Endothelial cell of umbilical vein (primary cell): ENCODE measurements around the gene NAA10. TPM values are rescaled to one million over a fixed set of nuclear protein-coding genes. Genes with fewer than 3 reads are reported as not detected.

Experiments
- BruUV-seq: library from RNA; stranded (reverse); fragments of 400-500 nt; replicated peaks from 2 replicates; lab custom pipeline; 2021; lab: Mats Ljungman, UMichigan
- CTCF ChIA-PET: fragments of 300-600, 350-600 bp; sonication (Branson Sonifier 250); formaldehyde crosslinking; loops from one replicate; lab custom pipeline; 2021; ENCODE audit warnings: antibody characterized with exemption, inconsistent platforms; lab: Charles Lee
- POLR2A ChIA-PET: fragments of 300-600, 350-600 bp; sonication (Branson Sonifier 250); formaldehyde crosslinking; loops from one replicate; lab custom pipeline; 2021; ENCODE audit warnings: antibody characterized with exemption, inconsistent platforms; lab: Charles Lee
- DNase-seq: peaks from one replicate; pipeline ENCODE4 v3.0.0-alpha.2; 2011; ENCODE audit warnings: low read depth, low spot score
- FAIRE-seq: peaks from 2 replicates; lab custom pipeline; 2011; peaks lifted over from hg19 to GRCh38; lab: Jason Lieb, UNC
- H2AFZ ChIP-seq: 2 replicates; pipeline ENCODE4 v1.6.0; 2012; ENCODE audit warnings: low read depth, low read length, control low read depth, inconsistent platforms
- H3K27ac ChIP-seq: 2 replicates; pipeline ENCODE4 v1.5.1; 2011; ENCODE audit warnings: low read depth, mild to moderate bottlenecking, control low read depth, low read length, moderate library complexity; ENCODE audit not compliant: insufficient read depth
- H3K27me3 ChIP-seq, 2 experiments: 2 replicates each; pipeline versions ENCODE4 v1.6.0 to v1.6.1; 2011; ENCODE audit warnings: low read length in 2 of 2, mixed read lengths in 1 of 2; ENCODE audit not compliant: control insufficient read depth in 2 of 2, insufficient read depth in 2 of 2
- H3K36me3 ChIP-seq, 2 experiments: 2 replicates in 1 of 2; 3 replicates in 1 of 2; pipeline ENCODE4 v1.5.1; 2011; ENCODE audit warnings: low read length in 2 of 2, mild to moderate bottlenecking in 1 of 2, moderate library complexity in 1 of 2; ENCODE audit not compliant: control insufficient read depth in 2 of 2, insufficient read depth in 2 of 2; ENCODE audit errors: extremely low read depth in 1 of 2
- H3K4me1 ChIP-seq: 3 replicates; pipeline ENCODE4 v1.5.1; 2011; ENCODE audit warnings: mild to moderate bottlenecking, low read length; ENCODE audit not compliant: control insufficient read depth, insufficient read depth; ENCODE audit errors: extremely low read depth
- H3K4me2 ChIP-seq: 2 replicates; pipeline ENCODE4 v1.6.1; 2011; ENCODE audit warnings: low read length, control low read depth, mixed read lengths; ENCODE audit not compliant: insufficient read depth
- H3K4me3 ChIP-seq, 3 experiments: fragments of 200-600 bp in 1 of 3; sonication (generic), shearing (Covaris generic) in 1 of 3; replicated peaks in 1 of 3; 2 replicates each; pipeline ENCODE4 v1.5.1; 2011 to 2016; ENCODE audit warnings: control low read depth in 3 of 3, low read length in 3 of 3, mild to moderate bottlenecking in 2 of 3, inconsistent platforms in 1 of 3, low read depth in 1 of 3, moderate library complexity in 1 of 3; ENCODE audit not compliant: insufficient read depth in 1 of 3
- H3K79me2 ChIP-seq: 2 replicates; pipeline ENCODE4 v1.6.0; 2012; ENCODE audit warnings: low read length, inconsistent platforms; ENCODE audit not compliant: control insufficient read depth, insufficient read depth
- H3K9ac ChIP-seq: replicated peaks from 2 replicates; pipeline ENCODE3; 2011; ENCODE audit warnings: low read length, control low read depth; ENCODE audit not compliant: insufficient read depth; ENCODE audit errors: extremely low read depth
- H3K9me1 ChIP-seq: replicated peaks from 3 replicates; pipeline ENCODE4 v1.6.0; 2011; ENCODE audit warnings: mild to moderate bottlenecking, low read length; ENCODE audit not compliant: control insufficient read depth, insufficient read depth; ENCODE audit errors: extremely low read depth
- H3K9me3 ChIP-seq: replicated peaks from 2 replicates; pipeline ENCODE4 v1.5.1; 2012; ENCODE audit warnings: low read length, inconsistent platforms; ENCODE audit not compliant: control insufficient read depth, insufficient read depth
- H4K20me1 ChIP-seq: replicated peaks from 2 replicates; pipeline ENCODE3; 2011; ENCODE audit warnings: mild to moderate bottlenecking, low read length; ENCODE audit not compliant: control insufficient read depth, insufficient read depth; ENCODE audit errors: extremely low read depth
- EZH2 ChIP-seq: IDR thresholded peaks from 2 replicates; pipeline ENCODE4 v1.6.1; 2012; ENCODE audit warnings: borderline replicate concordance, low read depth, mild to moderate bottlenecking, moderate library complexity, low read length, inconsistent platforms; ENCODE audit not compliant: severe bottlenecking
- FOS ChIP-seq: IDR thresholded peaks from 2 replicates; pipeline ENCODE4 v1.6.1; 2011; ENCODE audit warnings: mild to moderate bottlenecking, low read length, moderate library complexity, borderline replicate concordance; ENCODE audit not compliant: insufficient read depth
- GATA2 ChIP-seq: IDR thresholded peaks from 2 replicates; pipeline ENCODE4 v1.7.0; 2011; ENCODE audit warnings: low read depth, mild to moderate bottlenecking, moderate library complexity, mixed read lengths, low read length; ENCODE audit not compliant: insufficient read length, insufficient read depth
- JUN ChIP-seq: IDR thresholded peaks from 2 replicates; pipeline ENCODE4 v1.6.1; 2011; ENCODE audit warnings: borderline replicate concordance, low read depth; ENCODE audit not compliant: insufficient read length, insufficient read depth
- MYC ChIP-seq: IDR thresholded peaks from one replicate; pipeline ENCODE4 v1.6.1; 2011; ENCODE audit warnings: mild to moderate bottlenecking, low read depth, low read length
- POLR2A ChIP-seq: IDR thresholded peaks from 2 replicates; pipeline ENCODE4 v1.6.1; 2012; ENCODE audit warnings: low read depth, mild to moderate bottlenecking, control low read depth, low read length
- POLR2AphosphoS5 ChIP-seq: IDR thresholded peaks from 2 replicates; pipeline ENCODE4 v1.6.1; 2012; ENCODE audit warnings: low read depth, mild to moderate bottlenecking, control low read depth, low read length, moderate library complexity; ENCODE audit not compliant: insufficient read depth
- dilution Hi-C: fragments of 300-500 bp; cut with MboI; formaldehyde crosslinking; loops from one replicate; pipeline ENCODE4 v1.15.0; 2019; ENCODE audit warnings: low sequenced_read_pairs; ENCODE audit not compliant: extremely low pct_ligation_motif_present
- intact Hi-C: fragments of 100-400 bp; cut with micrococcal nuclease; formaldehyde crosslinking; loops from one replicate; pipeline ENCODE4 v1.10.0; 2022
- polyA plus RNA-seq, 4 experiments: library from polyadenylated mRNA; depleted of rRNA in 3 of 4; stranded (reverse) in 3 of 4; unstranded in 1 of 4; fragments of >200 nt; gene quantifications; 2 replicates each; pipeline versions ENCODE4 v1.2.1 to v1.2.3, GENCODE V29; 2011 to 2012; ENCODE audit warnings: missing spikeins in 1 of 4
- total RNA-seq: library from RNA; stranded (reverse); gene quantifications from 2 replicates; pipeline ENCODE4 v1.2.3, GENCODE V29; 2021
- TF ChIP-seq, protein P1 (sequence below), 2 donors: IDR thresholded peaks; 1 replicate in 1 of 2; 2 replicates in 1 of 2; pipeline ENCODE4 v1.5.1; 2011; ENCODE audit warnings: low read length in 2 of 2, mild to moderate bottlenecking in 2 of 2, moderate library complexity in 2 of 2, control low read depth in 1 of 2, inconsistent platforms in 1 of 2, low read depth in 1 of 2; ENCODE audit not compliant: insufficient read depth in 1 of 2; ENCODE audit errors: extremely low read depth in 1 of 2
- TF ChIP-seq, protein P2 (sequence below): IDR thresholded peaks from 2 replicates; pipeline ENCODE4 v1.6.1; 2011; ENCODE audit not compliant: insufficient read depth, insufficient read length

The NAA10 gene
- total and polyA plus RNA-seq, 2 donors (not counting 3 experiments of a cell fraction or from before 2014, with no cell fraction given), result 141 to 144 TPM

DNA sequence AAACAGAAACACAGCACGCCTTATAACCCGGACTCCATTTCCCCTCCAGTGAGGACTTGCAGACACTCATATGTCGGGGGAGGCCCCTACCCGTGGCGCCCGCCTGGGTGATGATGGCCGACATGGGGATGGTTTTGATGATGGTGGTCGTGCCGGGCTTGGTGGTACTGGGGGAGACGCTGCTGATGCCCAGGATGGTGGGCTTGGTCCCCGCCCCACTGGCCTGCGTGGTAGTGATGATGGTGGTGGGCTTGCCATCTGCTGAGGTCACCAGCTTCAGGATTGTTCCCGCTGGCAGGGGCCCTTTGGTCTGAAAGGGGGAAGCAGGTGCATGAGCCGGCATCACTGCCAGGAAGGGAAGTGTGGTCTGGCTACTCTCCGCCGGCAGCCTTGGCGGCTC is 22.4 kb upstream of the NAA10 start:
- H3K27ac ChIP-seq, result no peak overlapping the region
- intact Hi-C loops, result no loop called here
- no peaks in the 10 kb centered on the region for H3K27me3 ChIP-seq
- no peak for TF ChIP-seq GATA2
- TF ChIP-seq, protein P1, sequence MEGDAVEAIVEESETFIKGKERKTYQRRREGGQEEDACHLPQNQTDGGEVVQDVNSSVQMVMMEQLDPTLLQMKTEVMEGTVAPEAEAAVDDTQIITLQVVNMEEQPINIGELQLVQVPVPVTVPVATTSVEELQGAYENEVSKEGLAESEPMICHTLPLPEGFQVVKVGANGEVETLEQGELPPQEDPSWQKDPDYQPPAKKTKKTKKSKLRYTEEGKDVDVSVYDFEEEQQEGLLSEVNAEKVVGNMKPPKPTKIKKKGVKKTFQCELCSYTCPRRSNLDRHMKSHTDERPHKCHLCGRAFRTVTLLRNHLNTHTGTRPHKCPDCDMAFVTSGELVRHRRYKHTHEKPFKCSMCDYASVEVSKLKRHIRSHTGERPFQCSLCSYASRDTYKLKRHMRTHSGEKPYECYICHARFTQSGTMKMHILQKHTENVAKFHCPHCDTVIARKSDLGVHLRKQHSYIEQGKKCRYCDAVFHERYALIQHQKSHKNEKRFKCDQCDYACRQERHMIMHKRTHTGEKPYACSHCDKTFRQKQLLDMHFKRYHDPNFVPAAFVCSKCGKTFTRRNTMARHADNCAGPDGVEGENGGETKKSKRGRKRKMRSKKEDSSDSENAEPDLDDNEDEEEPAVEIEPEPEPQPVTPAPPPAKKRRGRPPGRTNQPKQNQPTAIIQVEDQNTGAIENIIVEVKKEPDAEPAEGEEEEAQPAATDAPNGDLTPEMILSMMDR (IDR thresholded peaks at IDR 0.05; ENCODE audit: extremely low read depth in 1 of 2, insufficient read depth in 1 of 2, low read depth in 1 of 2, low read length in 2 of 2), result no peak
- TF ChIP-seq POLR2AphosphoS5, result no peak
- no peak for TF ChIP-seq JUN
- no peak for TF ChIP-seq MYC
- TF ChIP-seq FOS, result no peak
- TF ChIP-seq POLR2A, result no peak
- TF ChIP-seq, protein P2, sequence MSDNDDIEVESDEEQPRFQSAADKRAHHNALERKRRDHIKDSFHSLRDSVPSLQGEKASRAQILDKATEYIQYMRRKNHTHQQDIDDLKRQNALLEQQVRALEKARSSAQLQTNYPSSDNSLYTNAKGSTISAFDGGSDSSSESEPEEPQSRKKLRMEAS, result no peak
- TF ChIP-seq EZH2, result no peak
- no peaks in the 10 kb centered on the region for H3K4me1 ChIP-seq
- peaks cover 8% of the 10 kb centered on the region for H3K79me2 ChIP-seq
- H3K9ac ChIP-seq, result no peak overlapping the region
- H4K20me1 ChIP-seq, result no peaks in the 10 kb centered on the region
- H3K9me3 ChIP-seq, result no peaks in the 10 kb centered on the region
- FAIRE-seq (no peak), DNase-seq (no peak)
- BruUV-seq, result no TSS peak
- no peak overlapping the region for H3K4me3 ChIP-seq
- dilution Hi-C loops, result no loop called here
- no peak overlapping the region for H3K4me2 ChIP-seq
- no peak overlapping the region for H2AFZ ChIP-seq
- H3K9me1 ChIP-seq, result no peaks in the 10 kb centered on the region
- POLR2A ChIA-PET, result no interaction called here
- CTCF ChIA-PET, result interaction anchor here (1.6 kb wide), 1 partner anchor 10 kb away, joined by 6 read pairs; no protein-coding TSS in a partner anchor
- H3K36me3 ChIP-seq, result peaks cover 18 to 70% of the 10 kb centered on the region in 2 experiments
